ENCODE data around the gene UBE2G2. TPM values are rescaled to one million over a fixed set of nuclear protein-coding genes. Genes with fewer than 3 reads are reported as not detected.

Gene UBE2G2
- total and polyA plus RNA-seq, 2 donors (not counting 3 experiments of a cell fraction or from before 2014, with no cell fraction given): 95.0 to 114 TPM

- CTCF ChIA-PET: interaction anchor here (0.7 to 1.6 kb wide), 6 partner anchors 13 to 311 kb away, joined by 3 to 6 read pairs (median 3); partner anchors contain the start of gene UBE2G2
- no peaks in the 10 kb centered on the region for H3K27me3 ChIP-seq (ENCODE audit: control insufficient read depth in 2 of 2, insufficient read depth in 2 of 2, low read length in 2 of 2)
- H3K9me3 ChIP-seq (replicated peaks; ENCODE audit: control insufficient read depth, insufficient read depth, low read length): no peaks in the 10 kb centered on the region
- peaks cover 47% of the 10 kb centered on the region for H3K79me2 ChIP-seq (ENCODE audit: control insufficient read depth, insufficient read depth, low read length)
- H4K20me1 ChIP-seq (replicated peaks; ENCODE audit: control insufficient read depth, extremely low read depth, insufficient read depth, low read length): no peaks in the 10 kb centered on the region
- H3K9me1 ChIP-seq (replicated peaks; ENCODE audit: control insufficient read depth, extremely low read depth, insufficient read depth, low read length): no peaks in the 10 kb centered on the region
- POLR2A ChIA-PET: interaction anchor here (0.5 to 1.0 kb wide), 4 partner anchors 11 to 241 kb away, joined by 3 to 5 read pairs (median 4); partner anchors contain the start of gene UBE2G2
- FAIRE-seq: peak; percentile 73
- intact Hi-C loops (cut with micrococcal nuclease): loop anchor here (1.0 kb wide), 2 partner anchors 15 to 57 kb away; no protein-coding TSS in a partner anchor
- TF ChIP-seq CTCF (IDR thresholded peaks at IDR 0.05; ENCODE audit: extremely low read depth in 1 of 2, insufficient read depth in 1 of 2, low read depth in 1 of 2, low read length in 2 of 2) (peak in 1 of 2 donors; percentile 2), MAX (IDR thresholded peaks at IDR 0.05; ENCODE audit: insufficient read depth, insufficient read length) (no peak), POLR2AphosphoS5 (IDR thresholded peaks at IDR 0.05; ENCODE audit: insufficient read depth, low read depth, low read length) (peak; percentile 51)
- peak; percentile 80 for DNase-seq (ENCODE audit: low read depth, low spot score)
- H3K36me3 ChIP-seq (ENCODE audit: control insufficient read depth in 2 of 2, extremely low read depth in 1 of 2, insufficient read depth in 2 of 2, low read length in 2 of 2): peaks cover 0 to 7% of the 10 kb centered on the region in 2 experiments
- peak overlapping the region; percentile 33 for H3K4me2 ChIP-seq (ENCODE audit: insufficient read depth, low read length)
- no TSS peak for BruUV-seq (replicated peaks)
- H2AFZ ChIP-seq (ENCODE audit: low read depth, low read length): no peak overlapping the region
- peak overlapping the region; percentile 59 for H3K27ac ChIP-seq (ENCODE audit: insufficient read depth, low read depth, low read length)
- H3K4me3 ChIP-seq (replicated peaks in 1 of 3; ENCODE audit: insufficient read depth in 1 of 3, low read depth in 1 of 3, low read length in 3 of 3): peak overlapping the region; percentile 67 to 81 (median 71)
- H3K4me1 ChIP-seq (ENCODE audit: control insufficient read depth, extremely low read depth, insufficient read depth, low read length): peaks cover 4% of the 10 kb centered on the region
- H3K9ac ChIP-seq (replicated peaks; ENCODE audit: extremely low read depth, insufficient read depth, low read length): peak overlapping the region; percentile 89
- dilution Hi-C loops (cut with MboI; ENCODE audit: extremely low pct_ligation_motif_present, low sequenced_read_pairs): no loop called here
Measured at GRCh38 chr21:44817506-44817880, 15.9 kb upstream of the UBE2G2 start.
